Vein endothelial cell (primary cell): Measurements from ENCODE around the gene GATB. TPM values are rescaled to one million over a fixed set of nuclear protein-coding genes. Genes with fewer than 3 reads are reported as not detected.

Experiments used
- total RNA-seq: library from RNA; depleted of rRNA; stranded (reverse); fragments of >200 nt; gene quantifications from 2 replicates; pipeline ENCODE4 v1.2.3, GENCODE V29; 2012

Gene GATB
- 16.0 and 17.4 TPM in 2 replicates for total RNA-seq

DNA sequence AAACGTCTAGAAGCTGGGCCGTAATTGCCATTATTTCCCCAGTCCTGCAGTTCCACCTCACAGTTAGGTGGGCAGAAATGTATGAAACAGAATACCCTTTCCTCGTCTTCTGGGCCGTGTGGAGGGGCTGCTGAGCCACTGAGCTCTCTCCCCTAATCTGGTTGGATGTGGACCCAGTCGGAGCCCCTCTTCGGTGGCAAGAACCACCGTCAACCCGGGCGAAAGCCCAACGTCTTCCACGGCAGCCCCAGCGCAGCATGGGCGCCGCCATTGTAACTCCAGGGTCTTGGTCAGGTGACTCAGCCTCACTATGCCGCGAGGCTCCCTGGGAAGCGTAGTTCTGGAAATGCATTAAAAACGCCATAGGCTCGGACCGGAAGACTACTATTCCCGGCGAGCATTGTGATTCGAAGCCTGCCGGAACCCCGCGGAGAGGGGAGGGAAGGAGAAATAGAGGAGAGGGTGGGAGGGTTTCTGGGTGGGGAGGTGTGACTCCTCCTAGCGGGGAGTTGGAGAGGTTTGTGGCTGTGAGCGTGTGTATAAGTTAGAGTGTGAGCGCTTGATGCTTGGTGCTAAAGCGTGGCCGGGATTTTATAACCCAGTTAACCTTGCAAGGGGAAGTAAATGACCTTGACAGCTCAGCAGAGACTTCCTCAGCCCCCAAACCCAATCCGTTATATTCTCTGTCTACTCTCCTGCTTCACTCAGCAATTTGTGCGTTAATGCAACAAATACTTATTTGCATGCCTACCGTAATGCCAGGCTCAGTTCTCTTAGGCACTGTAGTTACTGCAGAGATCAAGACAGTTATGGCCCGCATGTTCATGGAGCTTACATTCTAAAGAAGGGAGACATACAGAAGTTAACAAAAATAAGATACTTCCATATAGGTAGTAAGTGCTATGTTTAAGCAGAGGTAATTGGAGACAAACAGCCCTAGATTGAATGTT lies at the start of gene GATB:
Gene GATB (minus strand): TSS at position 296 of the 950 bp plus-strand sequence. CDS start 25 bp downstream, at position 271.

